Epithelial cell of esophagus (primary cell): ENCODE data around the gene SLC28A2.
"Not testable (repeated sequence)": the region's sequence is repeated elsewhere in the genome, so short reads cannot be mapped to it uniquely, and the experiment has no call there.

Source experiments
- DNase-seq: peaks from one replicate; pipeline ENCODE4 v3.0.0; 2010; ENCODE audit warnings: low read depth
- H3K4me3 ChIP-seq: 2 replicates; pipeline ENCODE4 v1.5.1; 2011; ENCODE audit warnings: mild to moderate bottlenecking, low read length, control low read depth
- CTCF ChIP-seq: IDR thresholded peaks from 2 replicates; pipeline ENCODE4 v1.5.1; 2011; ENCODE audit warnings: low read depth, mild to moderate bottlenecking, low read length, control low read depth, inconsistent platforms; ENCODE audit not compliant: insufficient read depth; ENCODE audit errors: missing control alignments

The SLC28A2 gene

GRCh38 chr15:45285413-45285812 is 33.4 kb downstream of the SLC28A2 start:
- no peak for TF ChIP-seq CTCF
- no peak for DNase-seq
- H3K4me3 ChIP-seq, result no peak overlapping the region

- DNase-seq, result no peak
- no peak for TF ChIP-seq CTCF
- H3K4me3 ChIP-seq, result no peak overlapping the region
Measured at GRCh38 chr15:45287390-45287956, 35.4 kb downstream of the SLC28A2 start.

GRCh38 chr15:45288947-45289346 is 36.9 kb downstream of the SLC28A2 start:
- H3K4me3 ChIP-seq, result no peak overlapping the region
- DNase-seq, result no peak
- TF ChIP-seq CTCF, result no peak

GRCh38 chr15:45291822-45292582 is 40.0 kb downstream of the SLC28A2 start:
- no peak overlapping the region for H3K4me3 ChIP-seq
- TF ChIP-seq CTCF, result no peak
- no peak for DNase-seq

- not testable (repeated sequence) for DNase-seq, H3K4me3 ChIP-seq
Measured at GRCh38 chr15:45293326-45293725, 41.3 kb downstream of the SLC28A2 start.

GRCh38 chr15:45298964-45299378 is 46.9 kb downstream of the SLC28A2 start:
- not testable (repeated sequence) for DNase-seq

GRCh38 chr15:45304711-45305110 is 52.7 kb downstream of the SLC28A2 start:
- no peak overlapping the region for H3K4me3 ChIP-seq
- no peak for DNase-seq
- TF ChIP-seq CTCF, result no peak

More at GRCh38 chr15:45298964-45299378, 46.9 kb downstream of the SLC28A2 start:
- H3K4me3 ChIP-seq, result not testable (repeated sequence)

GRCh38 chr15:45306105-45306504 is 54.1 kb downstream of the SLC28A2 start:
- no peak for TF ChIP-seq CTCF

More at GRCh38 chr15:45306105-45306504, 54.1 kb downstream of the SLC28A2 start:
- DNase-seq, result no peak
- no peak overlapping the region for H3K4me3 ChIP-seq
